ENCODE results near the gene NACC2.

NACC2 gene

GRCh38 chr9:136022731-136023409 lies 72.2 kb downstream of the NACC2 start:
- H3K27ac ChIP-seq (ENCODE audit: low read depth in 2 of 2, low read length in 2 of 2) = no peak overlapping the region
- peaks cover 2 to 7% of the 10 kb centered on the region in 2 donors for H3K36me3 ChIP-seq (ENCODE audit: control insufficient read depth in 2 of 2, insufficient read depth in 2 of 2, low read length in 2 of 2)
- no peaks in the 10 kb centered on the region for H3K9me3 ChIP-seq (ENCODE audit: control insufficient read depth in 2 of 2, low read length in 2 of 2)
- no peak overlapping the region for H3K9ac ChIP-seq (ENCODE audit: low read depth in 1 of 2, low read length in 2 of 2)
- H3K27me3 ChIP-seq (ENCODE audit: control insufficient read depth in 2 of 2, insufficient read depth in 2 of 2, low read length in 2 of 2) = no peaks in the 10 kb centered on the region
- peaks cover 0 to 2% of the 10 kb centered on the region in 2 donors for H3K4me1 ChIP-seq (ENCODE audit: control insufficient read depth in 2 of 2, insufficient read depth in 2 of 2, low read length in 2 of 2)
- H3K4me3 ChIP-seq (ENCODE audit: low read length in 2 of 2) = no peak overlapping the region

- no peak overlapping the region for H3K27ac ChIP-seq (ENCODE audit: low read depth in 2 of 2, low read length in 2 of 2)
- H3K27me3 ChIP-seq (ENCODE audit: control insufficient read depth in 2 of 2, insufficient read depth in 2 of 2, low read length in 2 of 2) = no peaks in the 10 kb centered on the region
- H3K4me3 ChIP-seq (ENCODE audit: low read length in 2 of 2) = no peak overlapping the region
- H3K4me1 ChIP-seq (ENCODE audit: control insufficient read depth in 2 of 2, insufficient read depth in 2 of 2, low read length in 2 of 2) = peaks cover 0 to 2% of the 10 kb centered on the region in 2 donors
- H3K36me3 ChIP-seq (ENCODE audit: control insufficient read depth in 2 of 2, insufficient read depth in 2 of 2, low read length in 2 of 2) = peaks cover 2 to 7% of the 10 kb centered on the region in 2 donors
- H3K9ac ChIP-seq (ENCODE audit: low read depth in 1 of 2, low read length in 2 of 2) = no peak overlapping the region
- H3K9me3 ChIP-seq (ENCODE audit: control insufficient read depth in 2 of 2, low read length in 2 of 2) = no peaks in the 10 kb centered on the region
These were observed 73.0 kb downstream of the NACC2 start for GRCh38 chr9:136021872-136022681.

- H3K4me3 ChIP-seq (ENCODE audit: low read length in 2 of 2) = no peak overlapping the region
- no peaks in the 10 kb centered on the region for H3K27me3 ChIP-seq (ENCODE audit: control insufficient read depth in 2 of 2, insufficient read depth in 2 of 2, low read length in 2 of 2)
- H3K27ac ChIP-seq (ENCODE audit: low read depth in 2 of 2, low read length in 2 of 2) = no peak overlapping the region
- H3K9me3 ChIP-seq (ENCODE audit: control insufficient read depth in 2 of 2, low read length in 2 of 2) = no peaks in the 10 kb centered on the region
- H3K4me1 ChIP-seq (ENCODE audit: control insufficient read depth in 2 of 2, insufficient read depth in 2 of 2, low read length in 2 of 2) = peaks cover 0 to 2% of the 10 kb centered on the region in 2 donors
- H3K9ac ChIP-seq (ENCODE audit: low read depth in 1 of 2, low read length in 2 of 2) = no peak overlapping the region
- peaks cover 4 to 7% of the 10 kb centered on the region in 2 donors for H3K36me3 ChIP-seq (ENCODE audit: control insufficient read depth in 2 of 2, insufficient read depth in 2 of 2, low read length in 2 of 2)
These were observed 73.8 kb downstream of the NACC2 start for GRCh38 chr9:136021171-136021871.

GRCh38 chr9:136020671-136021070 lies 74.4 kb downstream of the NACC2 start:
- H3K27ac ChIP-seq (ENCODE audit: low read depth in 2 of 2, low read length in 2 of 2) = no peak overlapping the region

DNA sequence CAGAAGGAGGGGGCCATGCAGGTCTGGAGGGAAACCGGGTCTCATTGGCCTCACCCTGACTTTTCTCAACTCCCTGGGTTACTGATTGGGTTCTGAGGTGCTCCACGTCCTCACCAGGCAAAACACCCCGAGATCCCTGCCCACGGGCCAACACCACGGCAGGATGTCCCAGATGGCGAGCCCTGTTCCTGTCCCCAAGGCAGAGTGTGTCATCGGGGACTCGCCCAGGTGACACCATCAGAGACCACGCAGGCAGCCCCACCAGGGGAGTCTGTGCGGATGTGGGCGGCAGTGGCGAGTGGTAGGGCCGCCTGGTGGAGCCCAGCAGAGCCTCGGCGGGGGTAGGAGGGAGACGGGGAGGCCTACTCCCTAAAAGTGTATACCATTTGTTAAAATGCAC lies 74.9 kb downstream of the NACC2 start:
- Histone ChIP-seq H3K9ac (ENCODE audit: low read depth in 1 of 2, low read length in 2 of 2) (no peak overlapping the region), H3K27me3 (ENCODE audit: control insufficient read depth in 2 of 2, insufficient read depth in 2 of 2, low read length in 2 of 2) (no peaks in the 10 kb centered on the region), H3K36me3 (ENCODE audit: control insufficient read depth in 2 of 2, insufficient read depth in 2 of 2, low read length in 2 of 2) (peaks cover 4 to 7% of the 10 kb centered on the region in 2 donors), H3K4me1 (ENCODE audit: control insufficient read depth in 2 of 2, insufficient read depth in 2 of 2, low read length in 2 of 2) (peaks cover 0 to 2% of the 10 kb centered on the region in 2 donors), H3K9me3 (ENCODE audit: control insufficient read depth in 2 of 2, low read length in 2 of 2) (no peaks in the 10 kb centered on the region), H3K4me3 (ENCODE audit: low read length in 2 of 2) (no peak overlapping the region), H3K27ac (ENCODE audit: low read depth in 2 of 2, low read length in 2 of 2) (no peak overlapping the region)

More at GRCh38 chr9:136020671-136021070, 74.4 kb downstream of the NACC2 start:
- H3K9me3 ChIP-seq (ENCODE audit: control insufficient read depth in 2 of 2, low read length in 2 of 2) = no peaks in the 10 kb centered on the region
- H3K4me3 ChIP-seq (ENCODE audit: low read length in 2 of 2) = no peak overlapping the region
- H3K4me1 ChIP-seq (ENCODE audit: control insufficient read depth in 2 of 2, insufficient read depth in 2 of 2, low read length in 2 of 2) = peaks cover 0 to 2% of the 10 kb centered on the region in 2 donors
- H3K27me3 ChIP-seq (ENCODE audit: control insufficient read depth in 2 of 2, insufficient read depth in 2 of 2, low read length in 2 of 2) = no peaks in the 10 kb centered on the region
- H3K36me3 ChIP-seq (ENCODE audit: control insufficient read depth in 2 of 2, insufficient read depth in 2 of 2, low read length in 2 of 2) = peaks cover 4 to 7% of the 10 kb centered on the region in 2 donors
- no peak overlapping the region for H3K9ac ChIP-seq (ENCODE audit: low read depth in 1 of 2, low read length in 2 of 2)

- H3K27me3 ChIP-seq (ENCODE audit: control insufficient read depth in 2 of 2, insufficient read depth in 2 of 2, low read length in 2 of 2) = no peaks in the 10 kb centered on the region
- H3K9ac ChIP-seq (ENCODE audit: low read depth in 1 of 2, low read length in 2 of 2) = no peak overlapping the region
- H3K36me3 ChIP-seq (ENCODE audit: control insufficient read depth in 2 of 2, insufficient read depth in 2 of 2, low read length in 2 of 2) = peaks cover 4 to 7% of the 10 kb centered on the region in 2 donors
- H3K9me3 ChIP-seq (ENCODE audit: control insufficient read depth in 2 of 2, low read length in 2 of 2) = no peaks in the 10 kb centered on the region
- no peak overlapping the region for H3K4me3 ChIP-seq (ENCODE audit: low read length in 2 of 2)
- peaks cover 0 to 2% of the 10 kb centered on the region in 2 donors for H3K4me1 ChIP-seq (ENCODE audit: control insufficient read depth in 2 of 2, insufficient read depth in 2 of 2, low read length in 2 of 2)
- H3K27ac ChIP-seq (ENCODE audit: low read depth in 2 of 2, low read length in 2 of 2) = no peak overlapping the region
These were observed 75.4 kb downstream of the NACC2 start for GRCh38 chr9:136019681-136020060.

DNA sequence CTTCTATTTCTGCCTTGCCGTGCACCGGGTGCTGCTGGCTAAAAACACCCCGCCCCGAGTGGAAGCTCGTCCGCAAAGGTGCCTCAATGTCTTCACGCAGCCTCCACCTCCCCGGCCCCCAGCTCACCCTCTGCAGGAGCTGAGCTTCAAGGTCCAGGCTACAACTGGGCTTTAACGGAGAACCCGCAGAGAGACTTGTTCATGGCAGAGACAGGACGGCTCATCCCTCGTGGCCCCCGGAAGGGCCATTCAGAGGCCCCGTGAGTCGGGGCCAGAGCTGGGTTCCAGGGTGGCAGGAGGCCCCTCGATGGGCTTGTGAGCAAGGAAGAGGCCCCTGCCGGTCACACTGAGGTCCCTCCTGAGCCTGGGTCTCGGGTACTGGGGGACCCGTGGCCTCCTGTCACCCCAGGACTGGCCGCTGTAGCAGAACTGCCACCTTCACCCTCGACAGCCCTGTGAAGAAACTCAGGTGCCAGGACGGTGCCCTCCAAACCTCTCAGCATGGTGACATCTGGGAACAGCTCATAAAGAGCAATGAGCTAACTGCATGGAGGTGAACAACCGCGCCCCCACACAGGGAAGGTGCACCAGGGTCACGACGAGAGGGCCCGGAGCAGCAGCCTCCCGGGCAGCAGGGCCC lies 75.9 kb downstream of the NACC2 start:
- H3K36me3 ChIP-seq (ENCODE audit: control insufficient read depth in 2 of 2, insufficient read depth in 2 of 2, low read length in 2 of 2) = peaks cover 4 to 7% of the 10 kb centered on the region in 2 donors
- no peak overlapping the region for H3K4me3 ChIP-seq (ENCODE audit: low read length in 2 of 2)
- H3K9ac ChIP-seq (ENCODE audit: low read depth in 1 of 2, low read length in 2 of 2) = no peak overlapping the region
- H3K27me3 ChIP-seq (ENCODE audit: control insufficient read depth in 2 of 2, insufficient read depth in 2 of 2, low read length in 2 of 2) = no peaks in the 10 kb centered on the region
- H3K9me3 ChIP-seq (ENCODE audit: control insufficient read depth in 2 of 2, low read length in 2 of 2) = no peaks in the 10 kb centered on the region
- peaks cover 0 to 2% of the 10 kb centered on the region in 2 donors for H3K4me1 ChIP-seq (ENCODE audit: control insufficient read depth in 2 of 2, insufficient read depth in 2 of 2, low read length in 2 of 2)
- no peak overlapping the region for H3K27ac ChIP-seq (ENCODE audit: low read depth in 2 of 2, low read length in 2 of 2)

GRCh38 chr9:136018257-136019031 lies 76.6 kb downstream of the NACC2 start:
- no peak overlapping the region for H3K27ac ChIP-seq (ENCODE audit: low read depth in 2 of 2, low read length in 2 of 2)
- H3K27me3 ChIP-seq (ENCODE audit: control insufficient read depth in 2 of 2, insufficient read depth in 2 of 2, low read length in 2 of 2) = no peaks in the 10 kb centered on the region
- H3K36me3 ChIP-seq (ENCODE audit: control insufficient read depth in 2 of 2, insufficient read depth in 2 of 2, low read length in 2 of 2) = peaks cover 4 to 7% of the 10 kb centered on the region in 2 donors
- no peak overlapping the region for H3K4me3 ChIP-seq (ENCODE audit: low read length in 2 of 2)
- H3K9ac ChIP-seq (ENCODE audit: low read depth in 1 of 2, low read length in 2 of 2) = no peak overlapping the region
- no peaks in the 10 kb centered on the region for H3K9me3 ChIP-seq (ENCODE audit: control insufficient read depth in 2 of 2, low read length in 2 of 2)
- peaks cover 0 to 2% of the 10 kb centered on the region in 2 donors for H3K4me1 ChIP-seq (ENCODE audit: control insufficient read depth in 2 of 2, insufficient read depth in 2 of 2, low read length in 2 of 2)
